ENCODE results near the gene SERPINF2.
"Not testable (repeated sequence)": the region's sequence is repeated elsewhere in the genome, so short reads cannot be mapped to it uniquely, and the experiment has no call there.

Gene SERPINF2

GRCh38 chr17:1735418-1735817 lies 7.3 kb upstream of the SERPINF2 start:
- no peak for DNase-seq (ENCODE audit: low spot score)

- DNase-seq (ENCODE audit: low spot score) = no peak
These were observed 6.8 kb upstream of the SERPINF2 start for GRCh38 chr17:1735834-1736347.

GRCh38 chr17:1736348-1737281 lies 6.1 kb upstream of the SERPINF2 start:
- DNase-seq (ENCODE audit: low spot score) = peak; percentile 63

- DNase-seq (ENCODE audit: low spot score) = no peak
These were observed 5.0 kb upstream of the SERPINF2 start for GRCh38 chr17:1737531-1738291.

- not testable (repeated sequence) for DNase-seq (ENCODE audit: low spot score)
These were observed 772 bp upstream of the SERPINF2 start for GRCh38 chr17:1741899-1742298.

GRCh38 chr17:1743088-1743439 lies 393 bp downstream of the SERPINF2 start:
- DNase-seq (ENCODE audit: low spot score) = no peak

- no peak for DNase-seq (ENCODE audit: low spot score)
These were observed 2.2 kb downstream of the SERPINF2 start for GRCh38 chr17:1744551-1745512.

- no peak for DNase-seq (ENCODE audit: low spot score)
These were observed 2.9 kb downstream of the SERPINF2 start for GRCh38 chr17:1745513-1746020.

GRCh38 chr17:1746975-1747543 lies 4.4 kb downstream of the SERPINF2 start:
- no peak for DNase-seq (ENCODE audit: low spot score)

- no peak for DNase-seq (ENCODE audit: low spot score)
These were observed 8.0 kb downstream of the SERPINF2 start for GRCh38 chr17:1750628-1751027.

GRCh38 chr17:1752425-1753262 lies 10.0 kb downstream of the SERPINF2 start:
- DNase-seq (ENCODE audit: low spot score) = peak; percentile 49

- no peak for DNase-seq (ENCODE audit: low spot score)
These were observed 11.2 kb downstream of the SERPINF2 start for GRCh38 chr17:1753767-1754429.

- DNase-seq (ENCODE audit: low spot score) = no peak
These were observed 11.9 kb downstream of the SERPINF2 start for GRCh38 chr17:1754430-1755112.

GRCh38 chr17:1755252-1755826 lies 12.7 kb downstream of the SERPINF2 start:
- peak; percentile 51 for DNase-seq (ENCODE audit: low spot score)

- DNase-seq (ENCODE audit: low spot score) = no peak
These were observed 13.2 kb downstream of the SERPINF2 start for GRCh38 chr17:1755827-1756262.

GRCh38 chr17:1758807-1759206 lies 16.1 kb downstream of the SERPINF2 start:
- peak; percentile 63 for DNase-seq (ENCODE audit: low spot score)

- DNase-seq (ENCODE audit: low spot score) = no peak
These were observed 16.9 kb downstream of the SERPINF2 start for GRCh38 chr17:1759529-1759928.

GRCh38 chr17:1762233-1762900 lies 19.7 kb downstream of the SERPINF2 start:
- DNase-seq (ENCODE audit: low spot score) = no peak

Measured in Ammon's horn (tissue), 1 donor.